ENCODE measurements around the gene CD163L1.
"Not testable (repeated sequence)": the region's sequence is repeated elsewhere in the genome, so short reads cannot be mapped to it uniquely, and the experiment has no call there.

The CD163L1 gene

GRCh38 chr12:7444076-7444475 lies at the start of gene CD163L1:
Gene CD163L1, minus strand, starts transcription at chr12:7444153. Its CDS starts 26 bp downstream, at chr12:7444127.
- DNase-seq (ENCODE audit: low spot score) = no peak

- no peak for DNase-seq (ENCODE audit: low spot score)
These were observed 49.1 kb upstream of the CD163L1 start for GRCh38 chr12:7493006-7493405.

GRCh38 chr12:7486512-7486911 lies 42.6 kb upstream of the CD163L1 start:
- DNase-seq (ENCODE audit: low spot score) = no peak

GRCh38 chr12:7485095-7485494 lies 41.1 kb upstream of the CD163L1 start:
- no peak for DNase-seq (ENCODE audit: low spot score)

- no peak for DNase-seq (ENCODE audit: low spot score)
These were observed 39.4 kb upstream of the CD163L1 start for GRCh38 chr12:7483343-7483742.

GRCh38 chr12:7479771-7480170 lies 35.8 kb upstream of the CD163L1 start:
- DNase-seq (ENCODE audit: low spot score) = no peak

- no peak for DNase-seq (ENCODE audit: low spot score)
These were observed 28.1 kb upstream of the CD163L1 start for GRCh38 chr12:7472060-7472459.

GRCh38 chr12:7460375-7461259 lies 16.7 kb upstream of the CD163L1 start:
- DNase-seq (ENCODE audit: low spot score) = peak; percentile 47

- no peak for DNase-seq (ENCODE audit: low spot score)
These were observed 16.0 kb upstream of the CD163L1 start for GRCh38 chr12:7459973-7460372.

GRCh38 chr12:7451756-7452155 lies 7.8 kb upstream of the CD163L1 start:
- DNase-seq (ENCODE audit: low spot score) = no peak

GRCh38 chr12:7450667-7451066 lies 6.7 kb upstream of the CD163L1 start:
- no peak for DNase-seq (ENCODE audit: low spot score)

- no peak for DNase-seq (ENCODE audit: low spot score)
These were observed 4.1 kb upstream of the CD163L1 start for GRCh38 chr12:7448099-7448498.

GRCh38 chr12:7444537-7444936 lies 584 bp upstream of the CD163L1 start:
- DNase-seq (ENCODE audit: low spot score) = no peak

GRCh38 chr12:7441216-7441615 lies 2.7 kb downstream of the CD163L1 start:
- DNase-seq (ENCODE audit: low spot score) = no peak

- peak; percentile 30 for DNase-seq (ENCODE audit: low spot score)
These were observed 4.1 kb downstream of the CD163L1 start for GRCh38 chr12:7439579-7440505.

GRCh38 chr12:7438291-7438995 lies 5.5 kb downstream of the CD163L1 start:
- DNase-seq (ENCODE audit: low spot score) = not testable (repeated sequence)

GRCh38 chr12:7437494-7437893 lies 6.5 kb downstream of the CD163L1 start:
- DNase-seq (ENCODE audit: low spot score) = not testable (repeated sequence)

GRCh38 chr12:7434670-7435069 lies 9.3 kb downstream of the CD163L1 start:
- no peak for DNase-seq (ENCODE audit: low spot score)

- DNase-seq (ENCODE audit: low spot score) = no peak
These were observed 10.6 kb downstream of the CD163L1 start for GRCh38 chr12:7433276-7433822.

GRCh38 chr12:7431993-7432685 lies 11.8 kb downstream of the CD163L1 start:
- no peak for DNase-seq (ENCODE audit: low spot score)

GRCh38 chr12:7411343-7411742 lies 32.6 kb downstream of the CD163L1 start:
- no peak for DNase-seq (ENCODE audit: low spot score)
